SK-N-SH treated with all-trans-retinoic acid at 6 μM for 48 hours (cell line): ENCODE results near the gene RRAGD.

Source experiments
- GLIS3 ChIP-seq: fragments of 250-450 bp; sonication (Bioruptor Pico); IDR thresholded peaks from 2 replicates; pipeline ENCODE4 v1.5.0; 2020; ENCODE audit warnings: mild to moderate bottlenecking, moderate library complexity
- RARB ChIP-seq: fragments of 250-450 bp; sonication (Bioruptor Pico); IDR thresholded peaks from 2 replicates; pipeline ENCODE4 v1.8.0; 2021; ENCODE audit warnings: mild to moderate bottlenecking, moderate library complexity
- TOX ChIP-seq: fragments of 250-450 bp; sonication (Bioruptor Pico); IDR thresholded peaks from 2 replicates; pipeline ENCODE4 v1.8.0; 2021; ENCODE audit warnings: mild to moderate bottlenecking, moderate library complexity, borderline replicate concordance
- ZC3H10 ChIP-seq: fragments of 250-450 bp; sonication (Bioruptor Pico); IDR thresholded peaks from 2 replicates; pipeline ENCODE4 v1.5.1; 2021; ENCODE audit warnings: mild to moderate bottlenecking, moderate library complexity
- ZFP30 ChIP-seq: fragments of 450-650 bp; formaldehyde crosslinking; IDR thresholded peaks from 2 replicates; pipeline ENCODE4 v1.5.0; 2022; ENCODE audit warnings: mild to moderate bottlenecking, moderate library complexity
- TF ChIP-seq, protein P1 (sequence below): fragments of 250-450 bp; sonication (Bioruptor Pico); IDR thresholded peaks from 2 replicates; pipeline ENCODE4 v1.5.1; 2020; ENCODE audit warnings: low read depth, mild to moderate bottlenecking, moderate library complexity

DNA sequence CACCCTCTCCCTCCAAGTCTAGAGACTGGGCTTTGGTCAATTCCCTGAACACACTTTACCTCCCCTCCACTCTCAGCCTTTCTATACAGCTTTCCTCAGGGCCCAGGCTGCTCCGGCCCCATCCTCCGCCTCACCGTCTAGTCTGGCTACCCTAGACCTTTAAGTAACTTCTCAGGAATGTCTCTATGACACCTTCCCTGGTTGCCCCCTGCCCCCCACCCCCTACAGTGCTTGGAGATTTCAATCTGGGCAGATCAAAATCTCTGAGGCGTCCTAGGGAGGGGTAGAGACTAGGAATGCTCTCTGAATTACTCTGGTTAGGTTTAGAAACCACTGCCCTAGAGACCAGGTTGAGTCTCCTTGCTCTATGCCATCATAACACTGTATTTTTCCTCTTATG, 65.6 kb downstream of the RRAGD start:
- TF ChIP-seq, protein P1, sequence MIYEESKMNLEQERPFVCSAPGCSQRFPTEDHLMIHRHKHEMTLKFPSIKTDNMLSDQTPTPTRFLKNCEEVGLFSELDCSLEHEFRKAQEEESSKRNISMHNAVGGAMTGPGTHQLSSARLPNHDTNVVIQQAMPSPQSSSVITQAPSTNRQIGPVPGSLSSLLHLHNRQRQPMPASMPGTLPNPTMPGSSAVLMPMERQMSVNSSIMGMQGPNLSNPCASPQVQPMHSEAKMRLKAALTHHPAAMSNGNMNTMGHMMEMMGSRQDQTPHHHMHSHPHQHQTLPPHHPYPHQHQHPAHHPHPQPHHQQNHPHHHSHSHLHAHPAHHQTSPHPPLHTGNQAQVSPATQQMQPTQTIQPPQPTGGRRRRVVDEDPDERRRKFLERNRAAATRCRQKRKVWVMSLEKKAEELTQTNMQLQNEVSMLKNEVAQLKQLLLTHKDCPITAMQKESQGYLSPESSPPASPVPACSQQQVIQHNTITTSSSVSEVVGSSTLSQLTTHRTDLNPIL (CRISPR knock-in tag): no peak
- TF ChIP-seq RARB (CRISPR knock-in tag) (no peak), GLIS3 (CRISPR knock-in tag) (no peak), ZFP30 (CRISPR knock-in tag) (no peak), TOX (CRISPR knock-in tag) (no peak), ZC3H10 (CRISPR knock-in tag) (no peak)
